Uterus (tissue), 4 donors: ENCODE measurements around the gene RFX8. TPM values are rescaled to one million over a fixed set of nuclear protein-coding genes. Genes with fewer than 3 reads are reported as not detected.

Source experiments
- DNase-seq, 2 donors: peaks; one replicate each; pipeline ENCODE4 v3.0.0-alpha.2; 2019 to 2020
- H3K27ac ChIP-seq, 2 donors: fragments of 200-600 bp; sonication (generic); 1 replicate in 1 of 2; 2 replicates in 1 of 2; pipeline ENCODE4 v1.5.1; 2016 to 2018
- H3K27me3 ChIP-seq, 2 donors: fragments of 200-600 bp; sonication (generic); one replicate each; pipeline ENCODE4 v1.5.1; 2018 to 2019; ENCODE audit warnings: control low read depth in 1 of 2
- H3K36me3 ChIP-seq, 2 donors: fragments of 200-600 bp; sonication (generic); one replicate each; pipeline ENCODE4 v1.5.1; 2019; ENCODE audit warnings: control low read depth in 1 of 2
- H3K4me1 ChIP-seq, 2 donors: fragments of 200-600 bp; sonication (generic); one replicate each; pipeline ENCODE4 v1.5.1; 2018 to 2019; ENCODE audit warnings: control low read depth in 1 of 2
- H3K4me3 ChIP-seq, 2 donors: fragments of 200-600 bp; sonication (generic); 1 replicate in 1 of 2; 2 replicates in 1 of 2; pipeline ENCODE4 v1.5.1; 2018 to 2019; ENCODE audit warnings: mild to moderate bottlenecking in 1 of 2
- H3K9me3 ChIP-seq, 2 donors: fragments of 200-600 bp; sonication (generic); one replicate each; pipeline ENCODE4 v1.5.1; 2019; ENCODE audit warnings: control low read depth in 1 of 2
- CTCF ChIP-seq, 4 experiments: fragments of 200-600 bp in 2 of 4; fragments of 450-650 bp in 2 of 4; sonication (generic) in 2 of 4; IDR thresholded peaks; one replicate each; pipeline ENCODE4 v1.5.1; 2016 to 2019; ENCODE audit warnings: antibody characterized with exemption in 4 of 4, mild to moderate bottlenecking in 2 of 4, moderate library complexity in 1 of 4
- POLR2A ChIP-seq, 2 donors: fragments of 450-650 bp; IDR thresholded peaks; one replicate each; pipeline ENCODE4 v1.6.1; 2016; ENCODE audit warnings: antibody characterized with exemption in 2 of 2, mild to moderate bottlenecking in 1 of 2, moderate library complexity in 1 of 2
- intact Hi-C: fragments of 100-400 bp; cut with DNase I; formaldehyde crosslinking; loops from one replicate; pipeline ENCODE4 v1.15.1; 2023; ENCODE audit warnings: low total_unique reads
- total RNA-seq, 4 donors: library from RNA; depleted of rRNA in 3 of 4; stranded (reverse); fragments of >200 nt in 3 of 4; gene quantifications; one replicate each; pipeline versions ENCODE4 v1.1.0 to v1.2.4, GENCODE V29; 2014 to 2023
- donor health status: DM: yes; HTN: yes; CAD: no.

Gene RFX8
- total RNA-seq, 4 donors from 2014 or later, result 0.51 to 1.4 (median 1.1) TPM; not detected in 1

- peak overlapping the region in 1 of 2 donors; percentile 62 for H3K27ac ChIP-seq
- intact Hi-C loops, result no loop called here
Observed at GRCh38 chr2:101517758-101518271, 42.9 kb upstream of the RFX8 start.

GRCh38 chr2:101516823-101517690, 42.1 kb upstream of the RFX8 start:
- no peak for TF ChIP-seq CTCF (IDR thresholded peaks at IDR 0.05)
- TF ChIP-seq POLR2A (IDR thresholded peaks at IDR 0.05), result no peak
- Histone ChIP-seq H3K36me3 (no peaks in the 10 kb centered on the region), H3K4me1 (no peaks in the 10 kb centered on the region), H3K27me3 (no peaks in the 10 kb centered on the region), H3K27ac (peak overlapping the region in 1 of 2 donors; percentile 11), H3K4me3 (no peak overlapping the region), H3K9me3 (no peaks in the 10 kb centered on the region)
- no peak for DNase-seq
- intact Hi-C loops, result no loop called here

More at GRCh38 chr2:101517758-101518271, 42.9 kb upstream of the RFX8 start:
- Histone ChIP-seq H3K27me3 (no peaks in the 10 kb centered on the region), H3K4me3 (no peak overlapping the region), H3K36me3 (no peaks in the 10 kb centered on the region), H3K9me3 (no peaks in the 10 kb centered on the region), H3K4me1 (no peaks in the 10 kb centered on the region)
- TF ChIP-seq CTCF (IDR thresholded peaks at IDR 0.05) (no peak), POLR2A (IDR thresholded peaks at IDR 0.05) (no peak)
- no peak for DNase-seq

- no peaks in the 10 kb centered on the region for H3K27me3 ChIP-seq
- intact Hi-C loops, result no loop called here
- H3K36me3 ChIP-seq, result no peaks in the 10 kb centered on the region
- no peak for DNase-seq
- no peaks in the 10 kb centered on the region for H3K9me3 ChIP-seq
- H3K27ac ChIP-seq, result no peak overlapping the region
- no peaks in the 10 kb centered on the region for H3K4me1 ChIP-seq
- H3K4me3 ChIP-seq, result no peak overlapping the region
- TF ChIP-seq CTCF (IDR thresholded peaks at IDR 0.05), result no peak
Observed at GRCh38 chr2:101516349-101516748, 41.4 kb upstream of the RFX8 start.

- Histone ChIP-seq H3K27ac (peak overlapping the region in 1 of 2 donors; percentile 52), H3K27me3 (no peaks in the 10 kb centered on the region), H3K4me1 (no peaks in the 10 kb centered on the region), H3K4me3 (no peak overlapping the region), H3K9me3 (no peaks in the 10 kb centered on the region), H3K36me3 (no peaks in the 10 kb centered on the region)
- peak; percentile 27 to 75 for DNase-seq
- TF ChIP-seq CTCF (IDR thresholded peaks at IDR 0.05) (no peak), POLR2A (IDR thresholded peaks at IDR 0.05) (no peak)
- intact Hi-C loops, result no loop called here
Observed at GRCh38 chr2:101515477-101515876, 40.6 kb upstream of the RFX8 start.

GRCh38 chr2:101512993-101513392, 38.1 kb upstream of the RFX8 start:
- TF ChIP-seq POLR2A (IDR thresholded peaks at IDR 0.05) (no peak), CTCF (IDR thresholded peaks at IDR 0.05) (no peak)
- Histone ChIP-seq H3K4me3 (no peak overlapping the region), H3K9me3 (no peaks in the 10 kb centered on the region), H3K27me3 (no peaks in the 10 kb centered on the region), H3K27ac (no peak overlapping the region), H3K36me3 (no peaks in the 10 kb centered on the region), H3K4me1 (no peaks in the 10 kb centered on the region)
- DNase-seq, result no peak
- intact Hi-C loops, result no loop called here
